NCI-H2081 (cell line): ENCODE results near the gene AUTS2.
A peak's percentile ranks its signal among the peaks of the same experiment; 100 is the strongest.

Experiments
- DNase-seq, 2 experiments: peaks; one replicate each; lab custom pipeline; 2025; lab: John Stamatoyannopoulos, UW

Gene AUTS2

DNA sequence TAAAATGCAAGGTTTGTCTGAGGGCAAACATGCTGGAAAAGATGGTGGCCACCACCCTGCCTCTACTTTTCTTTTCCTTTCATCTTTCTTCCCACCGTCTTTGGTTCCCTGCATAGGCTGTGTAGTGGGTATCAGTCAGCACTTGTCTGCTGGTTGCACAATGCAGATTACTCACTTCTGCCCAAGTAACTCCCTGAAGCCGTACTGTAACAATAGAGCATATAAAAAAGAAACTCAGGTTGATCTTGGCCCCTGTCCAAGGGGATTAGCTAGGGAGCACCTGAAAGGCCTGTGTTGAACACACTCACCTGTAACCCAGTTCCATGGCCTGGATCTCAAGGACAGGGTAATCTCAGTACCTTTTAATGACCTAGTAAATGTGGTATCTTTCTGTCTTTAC lies 1000.7 kb downstream of the AUTS2 start:
- peak in 1 of 2 experiments; percentile 66 for DNase-seq

DNA sequence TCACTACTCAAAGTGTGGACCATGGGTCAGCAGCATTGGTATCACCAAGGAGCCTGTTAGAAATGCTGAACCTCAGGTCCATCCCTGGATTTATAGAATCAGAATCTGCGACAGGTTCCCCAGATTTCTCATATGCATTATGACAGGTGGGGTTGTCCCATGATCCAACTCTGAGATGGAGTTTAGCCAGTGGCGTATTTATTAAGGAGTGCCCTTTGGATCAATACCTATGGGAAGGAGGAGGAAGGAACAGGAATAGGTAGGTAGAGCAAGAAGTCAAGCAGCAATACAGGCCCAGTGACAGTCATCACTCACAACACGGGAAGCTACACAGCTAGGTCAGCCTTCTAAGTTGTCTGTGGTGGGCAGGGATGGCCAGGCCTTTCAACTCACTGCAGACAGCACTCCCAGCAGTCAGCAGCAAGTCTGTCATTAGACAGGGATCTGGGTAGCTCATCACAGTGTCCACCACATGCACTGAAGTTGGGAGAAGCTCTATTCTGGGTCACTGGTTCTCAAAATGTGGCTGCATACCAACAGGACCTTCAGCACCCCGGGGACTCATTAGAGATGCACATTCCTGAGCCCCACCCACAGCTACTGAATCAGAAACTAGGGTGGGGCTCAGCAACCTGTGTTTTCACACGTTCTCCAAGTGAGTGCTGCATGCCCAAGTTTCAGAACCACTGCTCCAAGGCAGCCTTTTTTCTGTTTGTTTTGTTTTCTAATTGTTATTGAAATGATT lies 1001.3 kb downstream of the AUTS2 start:
- DNase-seq, result no peak

DNA sequence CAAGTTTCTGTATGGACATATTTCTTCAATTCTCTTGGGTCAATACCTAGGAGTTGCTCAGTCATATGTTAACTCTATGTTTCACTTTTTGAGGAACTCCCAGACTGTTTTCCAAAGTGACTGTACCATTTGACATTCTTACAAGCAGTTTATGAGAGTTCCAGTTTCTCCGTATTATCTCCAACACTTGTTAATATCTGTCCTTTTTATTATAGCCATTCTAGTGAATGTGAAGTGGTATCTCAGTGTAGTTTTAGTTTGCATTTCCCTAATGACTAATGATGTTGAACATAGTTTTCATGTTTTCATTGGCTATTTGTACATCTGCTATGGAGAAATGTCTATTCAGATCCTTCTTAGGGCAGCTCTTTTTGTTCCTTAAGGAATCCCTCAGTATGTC lies 1002.7 kb downstream of the AUTS2 start:
- DNase-seq, result no peak

DNA sequence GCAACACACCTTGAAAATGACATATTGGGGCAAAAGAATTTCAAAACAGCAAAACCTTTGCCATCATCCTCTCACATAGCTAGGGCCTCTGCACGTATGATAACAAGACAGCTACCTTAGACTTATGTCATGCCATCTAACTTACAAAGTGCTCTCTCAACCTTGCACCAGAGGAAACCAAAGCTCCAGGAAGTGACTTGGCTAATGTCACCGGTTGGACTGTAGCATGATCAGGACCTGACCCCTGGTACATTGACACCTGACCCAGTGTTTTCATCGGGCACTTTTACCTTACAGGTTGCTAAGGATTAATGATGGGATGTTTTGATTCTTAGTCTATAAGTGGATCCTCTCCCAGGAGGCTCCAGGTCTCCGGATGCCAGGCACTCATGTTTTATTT lies 1003.8 kb downstream of the AUTS2 start:
- no peak for DNase-seq

DNA sequence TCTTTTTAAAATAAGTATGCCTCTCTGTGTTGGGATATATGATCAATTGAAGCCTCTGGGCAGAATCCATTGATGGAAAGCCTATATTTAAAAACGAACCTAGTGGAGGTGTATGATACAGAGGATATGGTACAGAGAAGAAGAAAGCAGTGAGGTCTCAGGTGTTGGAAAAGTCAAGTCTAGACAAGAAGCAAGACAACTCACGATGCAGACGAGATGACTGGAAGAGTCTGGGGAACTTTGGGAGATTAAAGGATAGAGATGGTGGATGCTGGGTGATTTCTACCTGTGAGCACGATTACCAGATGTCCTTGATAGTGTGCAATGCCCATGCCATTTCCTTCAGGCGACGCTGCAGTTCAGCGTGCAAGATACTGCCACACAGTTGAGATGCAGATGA lies 1009.0 kb downstream of the AUTS2 start:
- no peak for DNase-seq

DNA sequence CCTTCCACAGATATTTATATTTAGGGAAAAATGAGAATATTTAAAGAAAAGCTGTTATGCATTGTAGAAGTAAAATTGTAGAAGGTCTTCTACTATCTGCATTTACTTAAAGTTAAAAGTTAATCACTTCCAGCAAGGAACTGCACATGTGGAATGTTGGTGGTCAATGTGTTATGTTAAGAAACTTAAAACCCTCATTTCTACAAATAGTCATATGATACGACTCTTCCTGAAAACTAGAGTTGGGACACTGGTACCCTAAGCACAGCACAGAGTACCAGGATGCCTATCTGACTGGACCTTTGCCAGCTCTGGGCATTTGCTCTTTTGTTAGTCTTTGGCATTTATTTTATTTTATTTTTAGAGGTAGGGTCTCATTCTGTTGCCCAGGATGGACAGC lies 1009.5 kb downstream of the AUTS2 start:
- no peak for DNase-seq

DNA sequence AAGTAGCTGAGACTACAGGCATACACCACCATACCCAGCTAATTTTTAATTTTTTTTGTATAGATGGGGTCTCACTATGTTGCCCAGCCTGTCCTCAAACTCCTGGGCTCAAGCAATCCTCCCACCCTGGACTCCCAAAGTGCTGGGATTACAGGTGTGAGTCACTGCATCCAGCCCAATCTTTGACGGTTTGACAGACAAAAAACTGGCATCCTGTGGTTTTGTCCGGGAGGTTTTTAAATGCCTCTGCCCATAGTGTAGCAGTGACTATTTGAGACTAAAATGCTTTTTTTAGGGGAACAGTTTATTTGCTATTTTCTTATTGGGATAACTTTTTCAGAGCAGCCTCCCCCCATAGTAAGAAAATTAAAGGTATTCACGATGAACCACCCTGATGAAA lies 1010.0 kb downstream of the AUTS2 start:
- DNase-seq, result no peak

DNA sequence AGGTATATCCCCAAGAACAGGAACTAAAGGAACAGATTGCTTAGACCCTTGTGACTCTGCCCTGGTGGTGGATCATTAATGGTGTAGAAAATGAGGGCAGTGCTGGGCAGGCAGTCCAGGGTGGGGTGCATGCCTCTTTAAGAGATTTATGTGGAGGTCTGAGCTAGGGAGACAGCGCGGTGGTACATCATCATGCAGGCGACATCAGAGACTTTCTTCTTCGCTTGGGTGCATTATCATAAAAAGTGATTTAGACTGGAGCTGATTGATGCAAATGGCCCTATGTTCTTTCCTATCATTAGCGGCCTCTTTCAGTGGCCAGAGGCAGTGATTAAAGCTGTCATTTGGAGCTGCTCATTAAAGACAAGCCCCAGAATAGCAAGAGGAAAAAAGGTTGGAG lies 1014.5 kb downstream of the AUTS2 start:
- DNase-seq, result peak; percentile 62 to 92

DNA sequence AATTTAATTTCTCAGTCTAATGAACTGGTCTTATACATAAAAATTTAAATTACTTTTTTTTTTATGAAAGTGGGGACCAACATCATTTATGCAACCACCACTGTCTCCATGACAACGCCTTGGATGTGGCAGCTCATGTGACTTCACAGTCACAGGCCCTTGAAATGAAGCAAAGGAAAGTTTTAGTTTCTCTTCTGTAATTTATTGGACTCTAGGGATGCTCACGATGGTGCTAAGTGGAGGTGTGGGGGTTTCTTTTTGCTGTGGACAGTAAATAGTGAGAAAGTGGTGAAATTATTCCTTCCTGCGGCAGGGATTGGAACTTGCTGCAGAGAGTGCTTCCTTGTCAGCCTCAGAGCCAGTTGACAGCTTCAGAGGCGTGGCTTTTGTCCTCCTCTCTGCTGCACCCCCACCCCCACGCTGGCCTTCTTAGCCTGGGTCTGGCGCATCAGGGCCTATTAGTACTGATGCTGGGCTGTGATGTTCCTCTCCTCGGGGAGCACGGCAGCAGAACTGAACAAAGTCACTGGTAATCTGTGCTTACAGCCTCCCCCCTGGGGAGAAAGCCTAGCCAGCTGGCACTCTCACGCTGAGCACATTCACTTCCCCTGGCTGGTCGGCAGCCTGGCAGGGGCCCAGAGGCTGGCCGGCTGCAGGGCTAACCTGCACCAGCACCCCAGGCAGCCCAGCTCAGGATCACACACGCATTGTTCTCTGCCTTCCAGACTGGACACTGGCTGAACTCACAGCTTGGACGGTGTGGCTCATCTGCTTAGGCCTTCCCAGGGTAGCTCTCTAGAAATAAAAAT lies 1016.2 kb downstream of the AUTS2 start:
- peak; percentile 96 to 99 for DNase-seq

DNA sequence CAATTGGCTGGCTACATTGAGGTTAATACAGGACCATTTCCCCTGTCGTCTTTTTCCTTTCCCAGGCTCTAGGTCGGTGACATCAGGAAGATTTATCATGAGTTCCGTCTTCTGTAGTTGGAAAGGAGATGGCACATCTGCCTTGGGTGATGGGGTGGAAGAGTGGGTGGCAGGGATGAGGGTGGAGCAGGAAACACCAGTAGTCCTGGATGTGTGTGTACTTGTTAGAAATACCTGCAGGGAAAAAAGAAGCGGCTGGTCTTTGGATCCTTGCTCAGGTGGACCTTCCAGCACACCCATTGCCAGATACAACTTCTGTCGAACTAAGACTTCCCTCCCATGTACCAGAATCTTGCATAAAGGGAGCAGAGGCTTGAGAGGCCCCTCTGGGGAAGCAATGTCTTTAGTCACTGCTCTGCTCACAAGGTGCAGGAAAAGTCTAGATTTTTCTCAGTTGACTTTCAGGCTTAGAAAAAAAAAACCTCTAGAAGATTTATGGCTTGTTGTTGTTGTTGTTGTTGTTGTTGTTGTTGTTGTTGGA lies 1016.9 kb downstream of the AUTS2 start:
- no peak for DNase-seq

DNA sequence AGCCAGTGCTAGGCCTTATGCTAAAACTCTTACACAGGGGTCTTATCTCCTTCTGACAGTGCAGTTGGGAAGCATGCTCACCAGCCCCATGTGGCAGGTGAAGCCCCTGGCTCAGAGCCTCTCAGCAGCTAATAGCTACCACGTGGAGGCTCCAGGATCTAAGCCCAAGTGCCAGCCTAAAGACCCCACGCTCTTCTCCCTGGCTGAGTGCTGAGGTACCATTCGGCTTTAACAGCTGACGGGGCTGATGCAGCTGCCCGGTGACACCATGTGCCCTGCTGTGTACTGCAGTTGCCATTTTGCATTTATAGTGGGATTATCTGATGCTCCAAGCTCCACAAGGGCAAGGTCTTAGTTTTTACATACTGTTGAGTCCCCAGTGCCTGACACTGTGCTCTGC lies 1017.9 kb downstream of the AUTS2 start:
- DNase-seq, result no peak

DNA sequence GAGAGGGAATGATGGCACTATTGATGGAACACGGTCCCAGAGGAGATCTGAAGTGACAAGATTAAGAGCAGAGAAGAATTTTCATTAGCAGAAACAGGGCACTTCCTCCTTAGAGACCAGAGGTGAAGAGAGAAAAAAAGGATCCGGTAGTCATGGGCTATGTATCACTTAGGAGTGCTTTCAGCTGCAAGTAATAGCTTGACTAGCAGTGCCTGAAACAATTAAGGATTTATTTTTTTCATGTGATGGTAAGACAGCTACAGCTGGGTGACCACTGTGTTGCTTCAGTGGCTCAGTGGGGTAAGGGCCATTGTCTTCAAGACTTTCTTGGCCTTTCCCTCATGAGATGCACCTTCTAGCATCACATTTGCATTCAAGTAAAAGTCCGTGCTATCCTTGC lies 1018.5 kb downstream of the AUTS2 start:
- DNase-seq, result no peak

DNA sequence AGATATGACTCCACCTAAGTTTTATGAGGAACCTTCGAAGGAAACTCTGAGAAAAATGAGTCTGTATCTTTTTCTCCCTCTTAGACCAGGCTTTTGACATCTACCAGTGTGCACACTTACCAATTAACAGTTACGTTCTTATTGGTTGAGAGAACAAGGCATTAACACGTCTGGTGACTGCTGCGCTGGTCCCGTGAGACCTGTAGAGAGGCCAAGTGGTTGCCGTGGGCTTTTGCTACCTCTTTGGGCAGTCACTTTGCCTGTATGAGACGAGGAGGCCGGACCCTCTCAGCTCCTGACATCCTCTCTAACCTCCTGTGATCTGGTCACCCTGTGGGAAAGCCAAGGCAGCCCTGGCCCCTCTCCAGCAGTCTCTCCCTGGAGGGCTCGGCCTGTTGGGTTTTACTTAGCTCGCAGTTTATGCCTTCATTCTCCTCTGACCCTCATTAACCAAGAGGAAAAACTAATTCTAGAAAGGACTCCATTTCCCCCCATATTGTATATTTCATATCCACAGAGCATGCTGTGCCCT lies 1019.8 kb downstream of the AUTS2 start:
- no peak for DNase-seq

DNA sequence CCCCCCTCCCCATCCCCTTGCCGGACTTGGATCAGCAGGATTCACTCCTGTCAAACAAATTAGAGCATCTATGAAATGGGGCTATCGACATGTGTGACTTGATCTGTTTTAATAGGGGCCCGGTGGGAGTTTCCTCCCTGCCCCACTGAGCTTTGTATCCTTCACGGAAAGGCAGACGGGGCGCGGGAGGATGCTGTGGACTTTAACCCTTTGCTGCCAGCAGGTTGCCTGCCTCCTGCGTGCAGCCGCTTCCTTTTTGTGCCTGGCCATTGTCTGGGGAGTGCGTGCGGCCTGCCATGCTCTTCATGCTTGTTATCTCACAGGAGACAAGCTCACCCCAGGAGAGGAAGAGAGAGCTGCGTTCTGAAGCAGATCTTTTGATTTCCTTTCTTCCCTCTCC lies 1020.9 kb downstream of the AUTS2 start:
- DNase-seq, result peak; percentile 71 to 87

DNA sequence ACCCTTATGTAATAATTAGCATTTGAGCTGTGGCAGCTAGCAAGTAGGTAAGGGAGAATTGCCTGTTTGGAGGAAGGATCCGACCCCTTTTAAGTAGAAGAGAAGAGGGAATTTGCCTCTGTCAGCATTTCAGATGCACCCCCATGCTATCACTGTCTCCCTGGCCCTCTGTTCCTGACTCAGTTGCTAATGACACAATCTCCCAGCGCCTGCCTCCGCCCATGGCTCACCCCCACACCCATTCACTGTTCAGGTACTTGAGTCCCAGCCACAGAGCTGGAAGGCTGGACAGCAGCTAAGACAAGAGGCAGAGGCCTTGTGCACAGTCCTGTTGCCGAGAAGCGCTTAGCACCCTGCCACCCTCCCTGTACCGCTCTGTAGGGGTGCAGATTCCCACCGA lies 1021.4 kb downstream of the AUTS2 start:
- no peak for DNase-seq

DNA sequence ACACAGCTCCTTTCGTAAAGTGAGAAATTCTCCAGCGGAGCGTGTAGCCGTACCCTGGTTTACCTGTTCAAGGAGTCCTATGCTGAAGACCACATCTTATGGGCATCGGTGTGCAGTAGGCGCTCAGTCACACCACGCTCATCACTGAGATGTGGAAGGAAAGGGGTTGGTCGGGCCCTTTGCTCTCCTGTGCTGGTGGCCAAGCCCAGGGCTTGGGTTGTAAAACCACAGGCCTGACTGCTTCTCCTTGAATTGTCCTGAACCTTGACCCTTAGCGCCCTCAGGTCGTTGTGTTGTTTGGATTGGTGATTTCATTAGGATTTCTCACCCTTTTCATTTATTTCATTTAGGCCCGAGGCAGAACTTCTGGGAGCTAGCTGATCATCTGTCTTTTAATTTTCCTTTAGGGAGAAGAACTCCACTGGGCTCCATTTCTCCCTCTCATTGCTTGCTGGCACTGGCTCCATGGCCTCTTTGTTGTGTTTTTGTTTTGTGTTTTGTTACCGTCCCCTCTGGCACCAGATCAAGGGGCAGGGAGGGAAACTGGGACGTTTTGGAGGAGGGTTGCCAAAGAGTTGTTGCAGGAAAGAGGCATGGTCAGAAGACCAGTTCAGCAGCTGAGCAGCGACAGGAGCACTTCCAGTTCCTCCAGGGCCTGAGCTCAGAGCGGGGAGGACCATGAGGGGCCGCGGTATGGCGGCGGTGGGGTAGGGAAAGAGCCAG lies 1022.2 kb downstream of the AUTS2 start:
- DNase-seq, result no peak

DNA sequence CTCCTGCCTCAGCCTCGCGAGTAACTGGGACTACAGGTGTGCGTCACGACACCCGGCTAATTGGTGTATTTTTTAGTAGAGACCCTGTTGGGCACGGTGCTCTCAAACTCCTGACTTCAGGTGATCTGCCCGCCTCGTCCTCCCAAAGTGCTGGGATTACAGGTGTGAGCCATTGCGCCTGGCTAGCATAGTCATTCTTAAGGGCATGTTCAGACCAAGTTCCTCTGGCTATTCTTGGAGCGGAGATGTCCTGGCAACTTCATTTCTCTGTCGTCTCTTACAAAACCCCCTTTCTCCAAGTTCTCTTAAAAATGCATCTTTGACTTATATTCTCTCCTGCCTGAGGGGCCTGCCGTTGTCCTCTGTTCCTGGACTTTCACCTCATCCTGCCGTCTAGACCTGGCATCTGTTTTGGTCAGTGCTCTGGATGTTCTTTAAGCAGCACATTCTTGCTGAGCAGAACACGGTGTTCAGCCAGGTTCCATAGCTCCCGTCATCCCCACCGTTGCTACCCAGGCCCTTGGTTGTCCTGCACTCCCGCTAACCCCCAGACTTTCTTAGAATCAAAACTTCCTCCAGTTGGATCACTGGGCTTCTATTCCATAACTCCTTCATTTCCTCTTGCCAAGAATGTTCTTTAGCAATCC lies 1023.8 kb downstream of the AUTS2 start:
- DNase-seq, result no peak

DNA sequence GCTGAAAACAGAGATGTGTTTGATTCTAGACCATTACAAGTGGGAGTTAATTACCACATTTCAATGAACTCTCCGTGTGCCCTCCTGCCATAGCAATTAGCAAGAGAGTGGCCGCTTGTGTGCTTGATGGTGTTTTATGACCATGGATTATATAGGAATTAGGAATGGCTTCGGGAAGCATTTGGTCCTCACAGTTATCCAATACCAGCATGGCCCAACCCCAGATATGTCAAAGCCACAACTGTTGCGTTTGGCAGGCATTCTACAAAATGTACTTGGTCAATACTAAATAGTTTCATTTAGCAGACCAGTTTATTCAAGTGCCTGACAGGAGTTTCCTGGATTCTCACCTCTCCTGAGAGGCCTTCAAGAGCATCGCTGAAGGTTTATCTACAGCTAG lies 1024.7 kb downstream of the AUTS2 start:
- DNase-seq, result no peak

DNA sequence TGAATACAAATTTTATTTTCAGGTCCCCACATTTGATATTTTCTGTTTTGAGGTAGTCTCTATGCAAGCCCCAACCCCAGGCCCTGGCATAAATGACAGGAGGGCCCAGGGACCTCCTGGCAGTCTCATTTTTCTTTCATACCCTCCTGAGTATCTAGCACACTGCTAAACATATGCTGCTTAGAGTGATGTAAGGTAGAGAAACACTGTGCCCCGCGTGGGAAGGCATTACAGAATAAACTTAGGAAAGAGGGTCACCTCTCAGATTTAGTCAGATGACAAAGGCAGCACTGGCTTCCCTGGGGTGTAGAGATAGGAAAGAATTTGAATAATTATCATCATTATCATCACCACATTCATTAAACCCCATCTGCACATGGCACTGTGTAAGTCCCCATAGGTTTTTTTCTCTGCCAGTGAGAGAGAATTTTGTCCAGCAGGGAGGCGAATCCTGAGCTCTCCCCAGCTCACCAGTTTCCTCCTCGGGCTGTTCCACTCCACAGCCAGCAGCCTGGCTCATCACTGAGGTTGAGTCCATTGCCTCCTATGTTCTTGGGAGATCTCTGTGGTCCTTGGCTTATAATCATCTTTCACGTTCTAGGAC lies 1026.3 kb downstream of the AUTS2 start:
- DNase-seq, result peak in 1 of 2 experiments; percentile 22

DNA sequence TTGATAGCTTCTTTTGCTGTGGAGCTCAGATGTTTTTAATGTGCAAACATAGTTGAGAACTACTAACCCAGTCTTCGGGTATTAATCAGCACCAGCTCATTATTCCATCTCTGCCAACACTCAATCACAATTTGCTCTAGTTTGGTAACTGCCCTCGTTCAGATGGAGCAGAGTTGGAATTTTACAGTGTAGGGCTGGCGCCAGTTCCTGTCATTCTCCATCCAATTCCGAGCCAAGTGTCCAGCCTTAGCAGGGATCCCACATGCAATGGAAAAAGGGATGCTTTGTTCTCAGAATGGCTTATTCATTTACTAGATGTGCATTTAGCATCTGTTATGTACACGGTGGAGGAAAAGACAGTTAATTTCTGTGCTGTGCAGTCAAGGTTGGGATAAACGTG lies 1029.2 kb downstream of the AUTS2 start:
- no peak for DNase-seq

DNA sequence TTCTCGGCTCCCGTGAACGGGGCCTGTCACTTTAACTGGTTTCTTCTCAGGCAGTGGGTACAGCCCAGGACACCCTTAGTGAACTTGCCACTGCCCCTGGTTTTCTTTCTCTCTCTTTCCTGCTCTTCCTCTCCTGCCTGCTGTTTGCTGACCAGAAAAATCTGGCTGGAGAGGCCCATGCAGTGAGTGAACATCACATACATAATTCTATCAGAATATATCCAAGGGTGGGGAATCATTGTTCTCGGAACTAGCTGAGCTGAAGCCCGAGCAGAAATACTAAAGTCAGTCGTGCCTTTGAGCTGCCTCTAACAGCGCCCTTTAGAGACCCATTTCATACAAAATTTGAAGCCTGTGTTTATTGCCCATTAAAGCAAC lies 1032.2 kb downstream of the AUTS2 start:
- no peak for DNase-seq
